ENCODE measurements around the gene SYT1.

Gene SYT1

GRCh38 chr12:79302162-79302814 is 437.7 kb downstream of the SYT1 start:
- H4K20me1 ChIP-seq = no peaks in the 10 kb centered on the region
- H3K27me3 ChIP-seq = no peaks in the 10 kb centered on the region
- no peak overlapping the region for H3K4me2 ChIP-seq
- H3K4me3 ChIP-seq = no peak overlapping the region
- no peak overlapping the region for H3K9ac ChIP-seq
- TF ChIP-seq Cebpa-rat (IDR thresholded peaks at IDR 0.05) = no peak
- no peak overlapping the region for H3K27ac ChIP-seq
- no peaks in the 10 kb centered on the region; a peak in 1 of 20 replicates for H3K4me1 ChIP-seq
- peaks cover 15 to 69% (median 53%) of the 10 kb centered on the region in 11 experiments; a peak in 20 of 22 replicates for H3K36me3 ChIP-seq
- peaks cover 0 to 4% (median 0%) of the 10 kb centered on the region in 11 experiments; a peak in 1 of 22 replicates for H3K9me3 ChIP-seq (replicated peaks in 1 of 11)

DNA sequence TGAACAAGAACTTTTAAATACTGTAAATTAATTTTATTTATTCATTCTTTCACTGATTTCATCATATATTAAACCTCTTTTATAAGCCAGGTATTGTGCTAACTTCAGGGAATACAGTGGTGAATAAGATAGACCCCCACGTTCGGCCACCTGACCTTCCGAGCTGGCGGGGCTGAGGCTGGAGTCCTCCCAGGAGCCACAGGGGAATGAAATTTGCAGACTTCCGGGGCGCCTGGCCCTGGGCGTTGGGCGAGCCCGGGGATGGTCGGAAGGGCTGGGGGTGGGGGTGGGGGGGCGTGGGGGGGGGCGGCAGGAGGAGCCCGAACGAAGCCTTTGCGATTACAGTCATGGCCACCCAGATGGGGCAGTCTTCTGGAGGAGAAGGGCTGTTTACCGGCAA is 442.8 kb downstream of the SYT1 start:
- H3K27ac ChIP-seq = no peak overlapping the region

DNA sequence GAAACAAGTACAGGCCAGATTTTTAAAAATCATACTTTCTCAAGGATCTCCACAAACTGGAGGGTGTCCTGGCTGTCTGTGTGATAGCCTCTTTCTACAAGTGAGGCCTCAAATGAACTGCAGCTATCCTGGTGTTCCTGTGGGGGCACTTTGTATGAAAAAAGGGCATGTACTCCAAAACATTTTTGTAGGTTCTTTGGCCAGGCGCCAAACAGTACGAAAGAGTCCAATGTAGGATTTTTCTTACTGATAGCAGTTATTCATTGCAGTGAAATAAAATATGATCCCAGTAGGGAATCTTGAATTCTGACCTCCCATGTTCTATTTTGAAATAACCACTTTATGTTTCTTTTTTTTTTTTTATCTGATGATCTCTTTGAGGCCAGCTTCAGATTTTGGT is 444.5 kb downstream of the SYT1 start:
- Histone ChIP-seq H3K4me2 (no peak overlapping the region), H3K27me3 (no peaks in the 10 kb centered on the region), H4K20me1 (no peaks in the 10 kb centered on the region; a peak in 1 of 22 replicates), H3K9ac (no peak overlapping the region), H3K27ac (no peak overlapping the region), H3K36me3 (peaks cover 20 to 52% (median 36%) of the 10 kb centered on the region in 11 experiments), H3K4me3 (no peak overlapping the region), H3K4me1 (no peaks in the 10 kb centered on the region), H3K9me3 (replicated peaks in 1 of 11) (peaks cover under 1 to 27% (median 19%) of the 10 kb centered on the region in 11 experiments; a peak in 16 of 22 replicates)
- TF ChIP-seq Cebpa-rat (IDR thresholded peaks at IDR 0.05) = no peak

More for the DNA sequence above, 442.8 kb downstream of the SYT1 start:
- Histone ChIP-seq H3K27me3 (no peaks in the 10 kb centered on the region), H3K36me3 (peaks cover 16 to 52% (median 31%) of the 10 kb centered on the region in 11 experiments), H3K4me2 (no peak overlapping the region), H3K9me3 (replicated peaks in 1 of 11) (peaks cover 0 to 18% (median 11%) of the 10 kb centered on the region in 11 experiments; a peak in 14 of 22 replicates), H3K9ac (no peak overlapping the region), H3K4me3 (no peak overlapping the region), H3K4me1 (no peaks in the 10 kb centered on the region), H4K20me1 (no peaks in the 10 kb centered on the region; a peak in 1 of 22 replicates)
- no peak for TF ChIP-seq Cebpa-rat (IDR thresholded peaks at IDR 0.05)

- Histone ChIP-seq H3K36me3 (peaks cover 4 to 65% (median 28%) of the 10 kb centered on the region in 11 experiments; a peak in 17 of 22 replicates), H3K27me3 (no peaks in the 10 kb centered on the region), H3K4me1 (no peaks in the 10 kb centered on the region), H3K4me2 (no peak overlapping the region), H3K4me3 (no peak overlapping the region), H3K9me3 (replicated peaks in 1 of 11) (peaks cover 3 to 19% (median 12%) of the 10 kb centered on the region in 11 experiments; a peak in 11 of 22 replicates), H3K27ac (no peak overlapping the region), H3K9ac (no peak overlapping the region), H4K20me1 (no peaks in the 10 kb centered on the region)
- TF ChIP-seq Cebpa-rat (IDR thresholded peaks at IDR 0.05) = no peak
These were observed 452.7 kb downstream of the SYT1 start for GRCh38 chr12:79317179-79317847.

GRCh38 chr12:79322905-79323304 is 458.3 kb downstream of the SYT1 start:
- no peaks in the 10 kb centered on the region for H3K9me3 ChIP-seq (replicated peaks in 1 of 11)
- no peaks in the 10 kb centered on the region for H3K4me1 ChIP-seq
- no peaks in the 10 kb centered on the region for H4K20me1 ChIP-seq
- H3K27me3 ChIP-seq = no peaks in the 10 kb centered on the region
- TF ChIP-seq Cebpa-rat (IDR thresholded peaks at IDR 0.05) = no peak
- no peak overlapping the region for H3K4me3 ChIP-seq
- peaks cover 0 to 60% (median 13%) of the 10 kb centered on the region in 11 experiments; a peak in 16 of 22 replicates for H3K36me3 ChIP-seq
- no peak overlapping the region for H3K9ac ChIP-seq
- H3K4me2 ChIP-seq = no peak overlapping the region
- H3K27ac ChIP-seq = no peak overlapping the region

DNA sequence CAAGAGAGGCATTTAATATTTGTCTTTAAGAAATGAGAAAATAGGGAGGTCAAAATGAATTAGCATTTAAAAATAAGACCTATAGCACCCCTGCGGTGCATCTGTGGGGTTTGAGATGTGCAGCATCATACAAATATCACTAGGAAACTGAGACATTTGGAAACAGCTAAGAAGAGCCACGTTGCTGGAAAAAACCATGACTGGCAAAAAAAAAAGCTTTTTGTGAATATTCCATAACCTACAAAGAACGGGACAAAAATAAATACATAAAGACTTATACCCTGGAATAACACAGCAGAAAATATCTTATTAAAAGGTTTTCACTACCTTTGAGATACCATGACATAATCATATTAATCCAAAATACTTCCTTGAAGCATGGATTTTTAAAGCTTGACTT is 460.0 kb downstream of the SYT1 start:
- H3K4me2 ChIP-seq = no peak overlapping the region
- H3K9ac ChIP-seq = no peak overlapping the region
- H3K4me3 ChIP-seq = no peak overlapping the region
- H3K4me1 ChIP-seq = no peaks in the 10 kb centered on the region
- TF ChIP-seq Cebpa-rat (IDR thresholded peaks at IDR 0.05) = no peak
- H3K27ac ChIP-seq = no peak overlapping the region
- H3K27me3 ChIP-seq = no peaks in the 10 kb centered on the region
- no peaks in the 10 kb centered on the region for H3K9me3 ChIP-seq (replicated peaks in 1 of 11)
- H4K20me1 ChIP-seq = no peaks in the 10 kb centered on the region
- peaks cover 0 to 61% (median 16%) of the 10 kb centered on the region in 11 experiments; a peak in 19 of 22 replicates for H3K36me3 ChIP-seq

DNA sequence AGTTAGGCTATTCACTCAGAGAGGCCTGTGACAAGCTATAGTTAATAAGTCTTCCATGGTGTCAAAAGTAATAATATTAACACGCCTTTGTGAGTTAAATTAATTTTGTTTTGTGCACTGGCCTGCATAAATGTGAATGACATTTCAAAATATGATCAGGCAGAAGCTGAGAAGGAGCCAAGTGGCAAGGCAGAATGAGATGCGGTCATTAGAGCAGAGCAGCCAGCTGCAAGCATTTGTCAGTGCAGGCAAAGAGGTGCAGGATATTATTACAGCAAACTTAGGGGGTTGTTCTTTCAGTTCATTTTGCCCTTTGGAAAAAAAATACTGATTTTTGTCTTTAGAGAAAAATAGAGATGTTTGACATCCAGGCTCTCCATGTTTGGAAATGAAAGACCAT is 461.6 kb downstream of the SYT1 start:
- peaks cover 0 to 64% (median 23%) of the 10 kb centered on the region in 11 experiments; a peak in 18 of 22 replicates for H3K36me3 ChIP-seq
- H3K4me1 ChIP-seq = no peaks in the 10 kb centered on the region
- no peak for TF ChIP-seq Cebpa-rat (IDR thresholded peaks at IDR 0.05)
- no peaks in the 10 kb centered on the region for H4K20me1 ChIP-seq
- no peak overlapping the region for H3K27ac ChIP-seq
- no peaks in the 10 kb centered on the region for H3K9me3 ChIP-seq (replicated peaks in 1 of 11)
- H3K4me3 ChIP-seq = no peak overlapping the region
- H3K27me3 ChIP-seq = no peaks in the 10 kb centered on the region
- no peak overlapping the region for H3K4me2 ChIP-seq
- no peak overlapping the region for H3K9ac ChIP-seq

GRCh38 chr12:79326663-79327062 is 462.1 kb downstream of the SYT1 start:
- H3K4me2 ChIP-seq = no peak overlapping the region
- no peak overlapping the region for H3K27ac ChIP-seq
- H4K20me1 ChIP-seq = no peaks in the 10 kb centered on the region
- no peak overlapping the region for H3K4me3 ChIP-seq
- no peaks in the 10 kb centered on the region for H3K27me3 ChIP-seq
- H3K9ac ChIP-seq = no peak overlapping the region
- no peak for TF ChIP-seq Cebpa-rat (IDR thresholded peaks at IDR 0.05)
- no peaks in the 10 kb centered on the region for H3K4me1 ChIP-seq
- H3K36me3 ChIP-seq = peaks cover 0 to 59% (median 23%) of the 10 kb centered on the region in 11 experiments; a peak in 18 of 22 replicates
- H3K9me3 ChIP-seq (replicated peaks in 1 of 11) = no peaks in the 10 kb centered on the region

DNA sequence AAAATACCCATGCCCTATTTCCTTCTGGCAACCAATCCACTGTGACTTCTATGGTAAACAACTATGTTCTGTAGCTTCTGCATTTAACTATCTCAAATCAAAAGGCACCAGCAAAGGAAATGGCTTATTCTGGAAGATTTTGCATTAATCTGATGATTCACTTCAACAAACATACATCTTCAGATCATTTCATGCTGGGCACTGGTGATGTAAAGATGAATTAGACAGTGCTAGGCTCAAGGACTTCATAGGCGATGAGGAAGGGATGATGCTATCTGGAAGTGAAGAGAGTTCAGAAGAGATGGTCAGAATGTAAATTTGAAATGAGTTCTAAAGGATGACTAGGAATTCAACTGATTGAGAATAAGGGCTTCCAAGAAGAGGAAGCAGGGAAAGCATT is 462.9 kb downstream of the SYT1 start:
- H3K9me3 ChIP-seq (replicated peaks in 1 of 11) = no peaks in the 10 kb centered on the region
- H3K9ac ChIP-seq = no peak overlapping the region
- H4K20me1 ChIP-seq = no peaks in the 10 kb centered on the region
- H3K4me3 ChIP-seq = no peak overlapping the region
- H3K27ac ChIP-seq = no peak overlapping the region
- H3K4me2 ChIP-seq = no peak overlapping the region
- TF ChIP-seq Cebpa-rat (IDR thresholded peaks at IDR 0.05) = no peak
- no peaks in the 10 kb centered on the region for H3K4me1 ChIP-seq
- peaks cover 0 to 59% (median 23%) of the 10 kb centered on the region in 11 experiments; a peak in 18 of 22 replicates for H3K36me3 ChIP-seq
- no peaks in the 10 kb centered on the region for H3K27me3 ChIP-seq
